Measurements from ENCODE around the gene CNTNAP1. TPM values are rescaled to one million over a fixed set of nuclear protein-coding genes. Genes with fewer than 3 reads are reported as not detected.

Gene CNTNAP1
- total RNA-seq, 2 donors from 2014 or later: 0.43 to 4.4 TPM

DNA sequence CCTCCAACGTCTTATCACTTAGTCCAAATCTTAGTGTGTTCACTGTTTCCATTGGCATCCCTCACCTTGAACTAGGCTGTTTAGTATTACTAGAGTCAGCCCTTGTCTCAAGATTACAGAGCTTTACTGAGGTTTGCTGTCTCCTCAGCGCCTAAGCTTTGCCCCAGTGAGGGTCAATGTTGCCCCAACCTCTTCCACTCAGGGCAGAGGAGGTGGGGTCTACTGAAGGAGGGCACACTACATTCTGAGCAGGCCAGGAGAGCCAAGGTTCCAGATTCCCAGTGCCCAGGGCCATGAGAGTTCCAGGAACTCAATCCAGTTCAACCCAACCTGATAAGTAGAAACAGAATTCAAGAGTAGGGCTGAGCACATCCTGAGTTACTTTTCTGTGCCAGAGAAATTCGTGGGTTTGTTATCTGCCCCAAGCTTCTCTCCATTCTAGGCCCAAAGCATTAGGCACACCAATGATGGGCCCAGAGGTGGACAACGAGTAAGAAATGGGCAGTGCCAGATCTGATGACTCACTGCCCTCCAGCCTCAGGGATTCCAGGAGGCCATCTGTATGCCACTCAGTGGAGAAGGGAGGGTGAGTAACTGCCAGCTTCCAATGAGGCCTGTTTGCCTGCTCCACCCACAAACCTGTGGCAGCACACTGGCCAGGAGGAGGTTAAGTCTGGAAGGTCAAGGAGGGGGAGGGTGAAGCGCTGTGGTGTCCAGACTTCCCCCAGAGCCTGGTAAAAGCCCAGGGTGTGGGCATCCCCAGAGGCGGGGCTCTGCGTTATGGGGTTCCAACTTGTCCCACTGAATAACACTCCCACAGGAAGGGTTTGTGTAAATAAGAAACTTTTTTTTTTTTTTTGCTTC is 15.0 kb upstream of the CNTNAP1 start:
- no peaks in the 10 kb centered on the region for H3K9me3 Mint-ChIP-seq
- no peak overlapping the region for H3K27ac Mint-ChIP-seq
- DNase-seq (ENCODE audit: low spot score in 2 of 2): no peak

DNA sequence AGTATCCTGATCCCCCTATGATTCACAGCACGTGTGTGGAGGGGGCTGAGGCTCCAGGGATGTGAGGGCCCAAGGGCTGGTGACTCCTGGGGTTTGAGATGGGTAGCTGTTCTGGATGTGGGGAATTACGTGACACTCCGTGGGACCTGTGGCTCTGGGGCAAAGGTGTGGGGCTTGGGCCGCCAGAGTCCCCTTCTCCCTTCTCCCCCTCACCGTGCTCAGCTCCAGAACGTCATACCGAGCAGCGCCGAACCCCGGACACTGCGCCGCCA is 12.7 kb upstream of the CNTNAP1 start:
- Mint-ChIP-seq H3K27ac (no peak overlapping the region), H3K36me3 (peaks cover 6 to 9% of the 10 kb centered on the region in 2 donors), H3K9me3 (no peaks in the 10 kb centered on the region)
- ATAC-seq (no peak), DNase-seq (ENCODE audit: low spot score in 2 of 2) (no peak)

More for the DNA sequence above, 15.0 kb upstream of the CNTNAP1 start:
- peak in 1 of 2 donors; percentile 63 for ATAC-seq
- peaks cover 6 to 9% of the 10 kb centered on the region in 2 donors for H3K36me3 Mint-ChIP-seq

DNA sequence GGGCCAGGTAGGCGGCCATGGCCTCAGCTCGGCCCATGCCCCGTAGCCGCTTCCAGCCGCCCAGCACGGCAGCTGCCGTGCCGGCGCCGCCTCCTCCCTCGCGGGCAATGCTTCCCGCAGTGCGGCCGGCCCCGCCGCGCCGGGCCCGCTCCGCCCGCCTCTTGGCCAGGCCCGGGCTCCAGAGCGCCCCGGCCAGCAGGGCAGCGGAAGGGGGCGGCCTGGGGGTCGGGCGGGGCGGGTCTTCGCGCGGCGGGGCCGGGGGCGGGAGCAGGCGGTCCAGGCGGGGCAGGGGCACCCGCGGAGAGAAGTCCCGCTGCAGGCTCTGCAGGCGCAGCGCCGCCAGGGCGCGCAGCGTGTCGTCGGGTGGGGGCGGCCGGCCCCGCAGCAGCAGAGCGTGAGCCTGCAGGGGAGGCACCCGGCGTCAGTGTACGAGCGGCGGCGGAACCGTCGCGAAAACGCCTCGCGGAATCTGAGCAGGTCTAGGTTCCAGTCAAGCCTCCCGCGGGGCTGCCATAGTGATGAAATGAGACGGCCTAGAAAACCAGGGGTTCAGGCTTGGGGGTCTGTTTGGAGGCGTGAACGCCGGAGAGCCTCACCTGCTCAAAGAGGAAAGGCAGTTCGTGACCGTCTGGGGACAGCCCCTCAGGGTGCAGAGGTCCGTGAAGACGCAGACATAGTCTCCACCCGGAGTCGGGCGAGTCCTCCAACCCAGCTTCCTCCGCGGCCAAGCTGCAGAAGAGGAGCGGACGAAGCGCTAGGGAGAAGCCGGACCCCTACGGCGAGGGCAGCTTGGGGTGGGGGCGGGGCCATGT is 12.1 kb upstream of the CNTNAP1 start:
- ATAC-seq (peak; percentile 64 to 69), DNase-seq (ENCODE audit: low spot score in 2 of 2) (no peak)
- Mint-ChIP-seq H3K36me3 (peaks cover 6 to 9% of the 10 kb centered on the region in 2 donors), H3K9me3 (no peaks in the 10 kb centered on the region), H3K27ac (no peak overlapping the region)

DNA sequence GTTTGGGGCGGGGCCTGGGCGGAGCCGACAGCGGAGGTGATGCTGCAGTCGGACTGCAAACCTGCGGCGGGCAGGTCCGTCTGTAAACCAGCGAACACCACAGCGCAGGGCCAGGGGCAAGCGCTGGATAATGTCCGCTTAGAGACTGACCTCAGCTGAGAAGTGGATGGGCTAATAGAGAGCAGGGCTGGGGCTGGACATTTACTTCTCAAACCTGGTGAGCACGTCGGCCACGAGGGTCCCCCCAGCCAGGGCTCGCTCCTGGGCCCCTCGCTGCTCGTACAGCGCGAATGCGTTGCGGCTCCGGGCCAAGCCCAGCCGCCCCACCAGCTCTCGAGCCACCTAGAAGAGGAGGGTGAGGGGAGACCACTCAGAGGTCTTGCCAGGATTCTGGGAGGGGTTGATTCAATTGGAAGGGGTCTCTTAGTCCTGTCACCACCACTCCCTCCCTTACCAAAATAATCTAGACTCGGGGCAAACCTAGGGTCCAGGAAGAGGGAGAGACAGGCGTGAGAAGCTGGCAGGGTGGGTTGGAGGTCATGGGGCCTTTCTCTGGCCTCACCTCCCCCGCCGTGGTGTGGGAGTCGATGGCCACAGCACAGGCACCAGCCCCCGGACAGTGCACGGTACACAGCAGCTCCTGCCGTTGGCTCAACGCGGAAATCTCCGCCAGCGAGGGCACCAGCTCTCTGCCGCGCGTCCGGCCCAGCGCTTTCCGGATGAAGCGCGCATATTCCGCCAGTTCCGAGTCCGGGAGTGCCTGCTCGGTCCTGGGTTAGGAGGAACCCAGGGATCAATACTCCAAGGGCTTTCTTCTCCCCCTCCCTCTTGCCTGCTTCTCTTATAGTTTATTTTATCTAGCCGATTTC is 11.3 kb upstream of the CNTNAP1 start:
- ATAC-seq: peak in 1 of 2 donors; percentile 23
- DNase-seq (ENCODE audit: low spot score in 2 of 2): no peak
- Mint-ChIP-seq H3K9me3 (no peaks in the 10 kb centered on the region), H3K36me3 (peaks cover under 1 to 2% of the 10 kb centered on the region in 2 donors), H3K27ac (no peak overlapping the region)

GRCh38 chr17:42672038-42672437 is 10.3 kb upstream of the CNTNAP1 start:
- Mint-ChIP-seq H3K36me3 (no peaks in the 10 kb centered on the region), H3K9me3 (no peaks in the 10 kb centered on the region), H3K27ac (no peak overlapping the region)
- DNase-seq (ENCODE audit: low spot score in 2 of 2): no peak
- no peak for ATAC-seq

DNA sequence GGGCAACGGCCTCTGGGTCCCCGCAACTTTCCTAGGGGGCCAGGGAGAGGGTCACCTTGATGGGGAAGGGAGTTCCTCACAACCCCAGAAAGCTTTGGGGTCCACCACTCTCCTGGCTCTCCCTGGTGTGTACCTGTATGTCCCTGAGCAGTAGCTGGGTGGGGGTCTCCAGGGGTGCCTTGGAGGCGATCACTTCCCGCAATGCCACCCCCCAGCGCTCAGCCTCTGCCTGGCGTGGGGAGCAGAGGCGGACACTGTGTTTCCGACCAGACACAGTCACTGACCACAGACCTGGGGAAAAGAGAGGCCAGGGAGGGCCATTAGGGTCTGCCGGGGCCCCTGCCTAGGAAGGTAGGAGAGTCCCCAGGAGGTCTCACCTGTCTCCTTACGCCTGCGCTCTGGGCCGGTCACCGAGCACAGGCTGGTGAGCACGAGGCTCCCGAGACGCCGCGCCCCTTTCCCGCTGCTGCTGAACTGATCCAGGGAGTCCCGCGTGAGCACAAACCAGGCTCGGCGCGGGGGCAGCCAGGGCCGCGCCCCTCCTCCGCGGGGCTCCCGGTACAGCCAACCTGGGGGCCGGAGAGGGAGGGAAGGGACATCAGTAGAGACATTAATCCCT is 9.0 kb upstream of the CNTNAP1 start:
- no peaks in the 10 kb centered on the region for H3K36me3 Mint-ChIP-seq
- no peak for ATAC-seq
- no peak for DNase-seq (ENCODE audit: low spot score in 2 of 2)
- H3K27ac Mint-ChIP-seq: no peak overlapping the region
- H3K9me3 Mint-ChIP-seq: no peaks in the 10 kb centered on the region

DNA sequence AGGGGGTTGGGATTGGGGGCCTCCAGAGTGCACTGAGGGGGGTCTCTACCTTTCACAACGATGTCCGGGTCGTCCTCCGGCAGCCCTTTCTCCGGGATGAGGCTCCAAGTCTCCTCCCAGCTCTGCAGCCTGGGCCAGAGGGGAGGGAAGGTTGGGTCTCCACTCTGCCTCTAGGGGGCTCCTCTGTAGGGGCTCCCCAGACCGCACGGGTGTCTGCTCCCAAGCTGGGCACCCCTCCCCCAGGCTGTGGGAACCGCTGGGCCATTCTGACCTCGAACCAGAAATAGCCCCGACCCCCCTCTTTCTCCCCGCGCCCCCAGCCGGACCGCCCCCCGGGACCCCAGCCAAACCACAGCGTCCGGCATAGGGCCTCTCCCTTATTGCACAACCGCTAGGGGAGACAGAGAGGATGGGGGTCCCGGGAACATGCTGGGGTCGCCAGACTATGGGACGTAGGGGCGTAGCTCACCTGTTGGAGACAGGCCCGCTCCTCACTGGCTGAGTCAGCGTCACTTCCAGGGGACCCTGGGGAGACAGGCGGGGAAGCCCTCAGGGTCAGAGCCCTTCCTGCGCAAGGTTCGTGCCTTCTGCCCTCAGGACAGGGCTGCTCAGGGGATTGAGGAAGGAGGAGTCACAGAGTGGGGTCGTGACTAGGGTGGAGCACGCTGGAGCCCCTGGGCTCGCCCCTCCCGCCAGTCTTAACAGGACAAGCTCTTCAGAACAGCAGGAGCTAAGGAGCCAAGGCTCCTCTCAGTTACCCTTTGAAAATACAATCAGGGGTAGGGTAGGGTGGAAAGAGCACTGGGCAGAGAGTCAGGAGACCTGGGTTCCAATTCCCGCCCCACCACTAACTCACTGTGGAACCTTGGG is 8.2 kb upstream of the CNTNAP1 start:
- Mint-ChIP-seq H3K9me3 (no peaks in the 10 kb centered on the region), H3K36me3 (no peaks in the 10 kb centered on the region), H3K27ac (no peak overlapping the region)
- ATAC-seq (no peak), DNase-seq (ENCODE audit: low spot score in 2 of 2) (no peak)

GRCh38 chr17:42674755-42675347 is 7.5 kb upstream of the CNTNAP1 start:
- ATAC-seq: no peak

GRCh38 chr17:42675348-42675964 is 6.9 kb upstream of the CNTNAP1 start:
- DNase-seq (ENCODE audit: low spot score in 2 of 2) (no peak), ATAC-seq (no peak)
- Mint-ChIP-seq H3K27ac (no peak overlapping the region), H3K9me3 (no peaks in the 10 kb centered on the region), H3K36me3 (no peaks in the 10 kb centered on the region)

More at GRCh38 chr17:42674755-42675347, 7.5 kb upstream of the CNTNAP1 start:
- H3K36me3 Mint-ChIP-seq: no peaks in the 10 kb centered on the region
- H3K27ac Mint-ChIP-seq: no peak overlapping the region
- DNase-seq (ENCODE audit: low spot score in 2 of 2): no peak
- no peaks in the 10 kb centered on the region for H3K9me3 Mint-ChIP-seq

DNA sequence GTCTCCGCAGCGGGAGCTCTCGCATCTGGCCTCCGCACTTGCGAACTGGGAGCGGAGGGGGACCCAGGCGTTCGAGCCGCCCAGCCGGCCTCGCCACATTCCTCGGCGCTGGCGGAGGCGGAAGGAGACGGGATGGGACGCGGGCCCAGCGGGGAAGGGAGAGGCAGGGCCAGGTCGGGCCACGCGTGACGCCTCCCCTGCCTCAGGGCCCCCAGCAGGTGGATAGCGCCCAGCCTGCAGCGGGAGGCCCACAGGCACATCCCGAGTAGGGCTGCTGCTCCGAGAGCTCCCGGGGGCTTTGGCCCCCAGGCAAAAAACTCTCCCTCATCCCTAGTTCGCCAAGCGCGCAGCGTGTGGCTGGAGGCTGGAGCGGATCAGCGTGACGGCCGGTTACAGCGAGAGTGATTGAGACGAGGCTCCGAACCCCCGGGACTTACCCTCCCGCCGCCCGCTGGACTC is 6.3 kb upstream of the CNTNAP1 start:
- H3K36me3 Mint-ChIP-seq: no peaks in the 10 kb centered on the region
- DNase-seq (ENCODE audit: low spot score in 2 of 2) (no peak), ATAC-seq (no peak)
- H3K9me3 Mint-ChIP-seq: no peaks in the 10 kb centered on the region
- no peak overlapping the region for H3K27ac Mint-ChIP-seq

DNA sequence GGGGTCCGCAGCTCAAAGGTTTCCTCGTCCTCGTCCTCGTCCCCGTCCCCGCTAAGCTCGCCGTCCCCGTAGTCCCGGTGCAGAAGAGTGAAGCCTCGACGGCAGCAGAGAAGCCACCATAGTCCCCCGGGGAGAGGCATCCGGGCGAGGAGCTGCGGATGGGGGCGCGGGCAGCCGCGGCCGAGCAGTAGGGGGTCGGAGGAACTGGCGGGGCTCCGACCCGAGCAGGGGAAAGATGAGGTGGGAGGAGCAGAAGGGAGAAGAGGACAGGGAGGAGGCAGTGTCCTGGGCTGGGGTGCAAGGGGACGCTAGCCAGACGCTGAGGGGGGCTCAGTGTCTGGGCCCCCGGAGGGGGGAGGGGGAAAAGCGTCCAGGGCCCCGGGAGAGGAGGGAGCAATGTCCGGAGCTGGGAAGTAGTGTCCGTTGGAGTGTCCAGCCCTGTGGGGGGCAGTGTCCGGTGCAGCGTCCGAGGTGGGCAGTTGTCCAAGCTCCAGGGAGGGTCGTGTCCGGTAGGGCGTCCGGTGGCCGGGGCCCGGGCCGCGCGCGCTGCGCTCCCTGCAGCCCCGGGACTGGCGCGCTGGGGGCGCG is 5.8 kb upstream of the CNTNAP1 start, which contains the start of gene PLEKHH3:
PLEKHH3 (minus strand) TSS at position 571 of the 588 bp plus-strand sequence; CDS start at position 140, 431 bp downstream.
- Mint-ChIP-seq H3K9me3 (no peaks in the 10 kb centered on the region), H3K36me3 (no peaks in the 10 kb centered on the region), H3K27ac (peak within 1 kb of the TSS; percentile 63 to 72)
- DNase-seq (ENCODE audit: low spot score in 2 of 2) (no peak), ATAC-seq (no peak)

DNA sequence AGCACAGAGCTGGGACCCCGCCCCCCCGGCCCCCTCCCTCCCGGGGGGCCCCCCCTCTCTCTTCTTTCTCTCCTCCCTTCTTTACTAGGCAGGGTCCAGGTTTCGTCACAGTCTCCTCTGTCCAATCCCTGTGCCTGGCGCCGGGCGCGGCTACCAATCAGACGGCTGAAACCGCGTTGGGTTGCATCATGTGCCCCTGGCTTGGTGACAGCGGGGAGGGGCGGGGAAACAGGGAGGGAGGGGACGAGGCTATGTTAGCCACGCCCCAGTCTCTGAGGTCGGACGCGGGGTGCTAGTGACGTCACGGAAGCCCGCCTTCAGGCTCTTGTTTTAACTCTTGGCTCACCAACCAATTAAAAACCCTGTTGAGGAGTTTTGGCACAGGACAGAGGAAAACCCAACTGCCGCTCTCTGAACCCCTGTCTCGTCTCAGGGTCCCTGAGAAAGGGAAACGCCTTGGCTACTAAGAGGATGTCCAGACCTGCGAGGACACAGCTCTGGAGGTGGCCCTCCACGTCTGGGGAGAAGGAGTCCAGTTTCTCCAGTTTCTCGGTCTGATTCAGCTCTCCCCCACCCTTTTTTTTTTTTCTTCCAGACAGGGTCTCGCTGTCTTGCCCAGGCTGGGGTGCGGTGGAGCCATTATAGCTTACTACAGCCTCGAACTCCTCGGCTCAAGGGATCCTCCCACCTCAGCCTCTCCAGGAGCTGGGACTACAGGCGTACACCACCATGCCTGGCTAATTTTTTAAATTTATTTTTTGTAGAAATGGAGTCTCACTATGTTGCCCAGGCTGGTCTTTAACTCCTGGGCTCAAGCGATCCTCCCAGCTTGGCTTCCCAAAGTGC is 5.1 kb upstream of the CNTNAP1 start:
- H3K36me3 Mint-ChIP-seq: no peaks in the 10 kb centered on the region
- peak; percentile 95 to 96 for DNase-seq (ENCODE audit: low spot score in 2 of 2)
- no peaks in the 10 kb centered on the region for H3K9me3 Mint-ChIP-seq
- H3K27ac Mint-ChIP-seq: peak overlapping the region; percentile 63 to 72
- ATAC-seq: peak; percentile 79

DNA sequence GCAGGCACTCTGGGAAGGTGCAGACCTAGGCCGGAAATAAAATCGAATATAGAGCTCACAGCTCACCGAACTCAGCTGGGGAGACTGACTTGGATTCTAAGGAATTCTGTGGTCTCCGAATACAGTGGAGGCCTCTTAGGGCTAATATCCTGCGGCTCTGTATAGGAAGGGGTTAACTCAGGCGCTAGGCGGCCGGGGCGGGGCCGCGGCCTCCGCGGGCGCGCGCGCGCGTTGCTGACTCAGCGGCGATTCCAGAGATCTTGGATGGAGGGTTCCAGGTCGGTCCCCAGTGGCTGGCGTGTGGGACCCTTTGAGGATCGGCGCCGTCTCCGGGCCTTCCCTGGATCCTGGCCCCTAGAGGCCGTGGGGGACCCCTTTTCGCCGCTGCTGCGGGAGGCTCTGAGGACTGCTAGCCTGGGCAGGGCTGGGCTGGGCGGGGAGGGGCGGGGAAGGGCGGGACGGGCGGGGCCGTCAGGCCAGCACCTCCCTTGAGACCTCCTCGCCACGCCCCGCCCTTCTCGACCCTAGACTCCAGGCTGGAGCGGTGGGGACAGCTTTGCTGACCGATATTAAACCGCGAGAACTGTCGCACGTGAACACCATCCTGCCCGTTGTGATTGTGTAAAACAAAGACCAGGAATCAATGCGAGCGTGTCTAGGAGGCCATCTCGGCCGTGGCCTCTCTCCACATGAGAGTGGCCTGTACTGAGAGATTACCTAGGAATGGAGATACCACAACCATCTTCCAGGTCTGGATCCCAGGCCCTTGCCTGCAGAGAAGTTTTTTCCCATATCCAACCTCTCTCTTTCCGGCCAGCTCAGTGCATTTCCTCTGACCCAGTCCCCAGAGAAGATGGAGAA is 4.2 kb upstream of the CNTNAP1 start:
- ATAC-seq: peak; percentile 32 to 36
- Mint-ChIP-seq H3K27ac (peak overlapping the region; percentile 47 to 63), H3K9me3 (no peaks in the 10 kb centered on the region), H3K36me3 (no peaks in the 10 kb centered on the region)
- DNase-seq (ENCODE audit: low spot score in 2 of 2): peak; percentile 81 to 84

Data from activated naive CD4-positive, alpha-beta T cell treated with anti-CD3 and anti-CD28 coated beads, Interleukin-2, amount 50 U/mL, for 72 hours (primary cell).